NCI-H2227 (cell line): ENCODE measurements around the gene LPP.
"Not testable (repeated sequence)": the region's sequence is repeated elsewhere in the genome, so short reads cannot be mapped to it uniquely, and the experiment has no call there.

Experiments
- DNase-seq: peaks from one replicate; lab custom pipeline; 2025; ENCODE audit not compliant: unreplicated experiment; lab: John Stamatoyannopoulos, UW

The LPP gene

DNA sequence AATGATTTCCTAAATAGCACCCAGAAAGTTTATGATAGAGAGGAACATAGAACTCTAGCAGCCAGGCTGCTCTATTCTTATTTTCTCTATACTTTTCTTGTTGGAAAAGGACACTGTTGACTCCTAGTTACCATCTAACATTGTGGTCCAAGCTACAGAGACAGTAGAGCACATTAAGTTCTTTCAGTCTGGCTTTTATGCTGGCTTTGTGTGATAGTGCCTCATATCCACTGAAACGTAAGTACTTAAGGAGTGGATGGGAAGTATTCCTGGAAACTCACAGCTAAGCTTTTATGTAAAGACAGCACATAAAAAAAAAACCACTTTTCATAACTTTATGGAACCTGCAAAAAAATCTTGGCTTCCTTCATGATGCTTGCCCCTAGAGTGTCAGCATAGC is 537.7 kb downstream of the LPP start:
- no peak for DNase-seq

DNA sequence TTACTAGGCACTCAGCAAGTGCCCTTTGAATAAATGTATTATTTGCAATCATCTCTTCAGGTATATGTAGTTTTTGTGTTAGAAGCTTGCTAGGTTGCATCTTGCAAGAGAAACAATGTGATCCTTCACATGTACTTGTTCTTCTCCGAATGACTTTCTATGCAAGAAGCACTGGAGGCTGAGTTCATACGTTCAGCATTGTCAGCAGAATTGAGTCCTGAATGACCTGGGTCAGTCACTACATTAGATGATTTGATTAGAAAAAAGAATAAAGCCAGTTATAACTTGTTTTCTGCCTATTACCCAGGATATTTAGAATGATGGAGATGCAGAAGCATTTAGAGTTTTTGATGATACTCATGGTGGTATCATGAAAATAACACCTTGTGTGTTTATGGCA is 538.7 kb downstream of the LPP start:
- DNase-seq, result no peak

- no peak for DNase-seq
These were observed 539.5 kb downstream of the LPP start for GRCh38 chr3:188693435-188693834.

DNA sequence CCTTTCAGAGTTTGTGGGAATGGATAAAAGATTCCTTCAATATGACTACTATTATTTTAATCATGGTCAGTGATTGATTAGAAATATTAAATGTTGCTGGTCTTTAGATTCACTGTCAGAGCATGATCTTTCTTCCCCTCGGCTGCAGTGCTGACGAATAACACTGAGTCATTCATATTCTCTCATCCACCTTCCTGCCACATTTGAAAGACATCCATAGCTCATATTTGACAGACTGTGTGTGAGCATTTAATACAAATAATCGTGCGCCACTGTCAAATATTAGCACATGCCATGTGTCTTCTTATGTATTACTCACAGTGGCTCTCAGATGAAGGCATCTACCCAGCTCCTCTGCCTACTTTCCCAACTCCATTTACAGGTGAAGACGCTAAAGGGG is 541.3 kb downstream of the LPP start:
- DNase-seq, result no peak

DNA sequence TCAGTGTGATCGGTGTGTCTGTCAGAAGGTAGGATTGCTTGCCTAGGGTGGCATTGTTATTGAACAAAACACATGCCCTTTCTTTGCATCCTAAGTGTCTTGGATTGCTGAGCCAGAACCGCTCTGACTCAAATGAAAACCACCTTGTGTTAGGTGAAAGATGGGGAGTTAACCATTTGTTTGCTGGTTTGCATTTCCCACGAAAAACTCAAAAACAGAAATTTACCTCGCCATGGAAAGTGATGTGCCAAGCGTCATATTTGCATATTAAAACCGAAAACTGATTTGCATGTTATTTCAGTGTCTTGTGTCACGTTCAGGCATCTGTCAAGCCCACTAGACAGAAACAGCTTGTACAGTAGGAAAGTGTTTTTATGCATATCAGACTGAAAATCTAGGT is 543.2 kb downstream of the LPP start:
- DNase-seq, result no peak

DNA sequence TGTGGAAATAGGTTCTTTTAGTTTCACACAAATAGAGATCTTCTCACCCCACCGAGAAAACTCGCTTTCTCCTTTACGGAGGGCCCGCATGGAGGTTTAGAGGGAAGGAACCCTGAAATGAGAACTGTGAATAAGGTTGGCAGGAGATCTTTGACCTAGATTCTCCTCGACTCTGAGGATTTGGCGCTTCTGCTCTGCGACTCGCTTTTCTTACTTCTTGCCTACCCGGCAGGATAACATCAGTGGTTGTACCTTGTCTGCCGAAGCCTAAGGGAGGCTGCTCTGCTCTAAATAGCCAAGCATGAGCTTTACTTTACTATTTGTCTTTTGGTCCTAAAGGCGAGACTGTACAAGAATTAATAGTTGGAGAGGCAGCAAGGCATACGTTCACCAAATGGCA is 544.5 kb downstream of the LPP start:
- DNase-seq, result no peak

DNA sequence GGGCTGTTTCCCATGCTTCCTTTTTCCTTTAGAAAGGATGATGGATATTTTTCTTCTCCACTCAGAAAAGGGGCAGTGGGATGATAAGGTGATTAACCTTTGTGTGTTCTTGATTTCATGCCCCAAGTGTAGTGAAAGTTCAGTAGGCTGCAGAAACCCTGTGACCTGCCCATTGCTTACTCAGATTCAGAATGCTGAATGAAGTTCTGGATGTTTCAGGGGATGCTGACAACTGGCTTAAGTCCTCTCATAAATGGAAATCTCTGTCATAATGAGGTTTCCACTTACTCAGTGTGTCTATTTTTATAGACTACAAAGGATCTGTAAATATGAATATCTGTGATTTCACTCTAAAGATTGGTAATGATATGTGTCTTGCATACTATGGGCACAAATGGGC is 546.5 kb downstream of the LPP start:
- no peak for DNase-seq

- DNase-seq, result no peak
These were observed 547.0 kb downstream of the LPP start for GRCh38 chr3:188700918-188701317.

DNA sequence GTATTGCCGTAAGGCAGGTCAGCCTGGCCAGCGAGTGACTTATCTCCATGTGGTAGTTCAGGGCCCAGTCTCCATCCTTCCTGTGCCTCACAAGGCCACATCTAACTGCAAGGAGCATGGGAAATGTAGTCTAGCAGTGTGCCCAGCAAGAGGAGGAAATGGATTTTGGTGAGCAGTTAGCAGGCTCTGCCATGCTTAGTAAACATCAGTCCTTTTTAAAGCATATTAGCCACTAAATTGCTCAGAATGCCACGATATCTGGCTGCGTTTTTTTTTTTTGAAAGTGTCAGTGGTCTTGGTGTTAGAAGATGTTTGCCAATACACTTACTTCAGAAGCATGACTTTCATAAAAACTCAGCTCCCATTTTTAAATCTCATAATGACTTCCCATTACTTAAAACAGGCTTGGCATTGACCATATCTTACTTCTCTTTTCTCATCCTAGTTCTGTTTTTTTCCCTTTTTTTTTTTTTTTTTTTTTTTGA is 547.6 kb downstream of the LPP start:
- no peak for DNase-seq

- not testable (repeated sequence) for DNase-seq
These were observed 548.1 kb downstream of the LPP start for GRCh38 chr3:188702028-188702427.

GRCh38 chr3:188706176-188706575 is 552.2 kb downstream of the LPP start:
- DNase-seq, result no peak

- DNase-seq, result no peak
These were observed 552.6 kb downstream of the LPP start for GRCh38 chr3:188706599-188706998.

GRCh38 chr3:188707381-188708288 is 553.7 kb downstream of the LPP start:
- DNase-seq, result no peak

DNA sequence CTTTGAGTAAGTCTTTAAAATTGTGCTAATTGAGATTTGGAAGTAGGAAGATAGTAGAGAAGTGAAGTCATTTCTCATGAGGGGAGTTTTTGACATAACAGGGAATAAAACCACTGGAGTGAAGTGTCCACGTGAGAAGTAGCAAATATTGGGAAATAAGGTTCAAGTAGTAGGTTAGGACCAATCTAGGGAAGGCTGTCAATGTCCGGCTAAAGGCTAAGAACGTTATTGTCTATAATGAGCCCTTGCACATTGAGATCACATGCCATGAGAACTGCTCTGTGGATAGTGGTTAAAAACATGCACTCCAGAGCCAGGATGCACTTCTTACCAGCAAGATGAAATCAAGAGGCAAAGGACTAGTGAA is 557.9 kb downstream of the LPP start:
- no peak for DNase-seq

- no peak for DNase-seq
These were observed 558.4 kb downstream of the LPP start for GRCh38 chr3:188712248-188712924.

DNA sequence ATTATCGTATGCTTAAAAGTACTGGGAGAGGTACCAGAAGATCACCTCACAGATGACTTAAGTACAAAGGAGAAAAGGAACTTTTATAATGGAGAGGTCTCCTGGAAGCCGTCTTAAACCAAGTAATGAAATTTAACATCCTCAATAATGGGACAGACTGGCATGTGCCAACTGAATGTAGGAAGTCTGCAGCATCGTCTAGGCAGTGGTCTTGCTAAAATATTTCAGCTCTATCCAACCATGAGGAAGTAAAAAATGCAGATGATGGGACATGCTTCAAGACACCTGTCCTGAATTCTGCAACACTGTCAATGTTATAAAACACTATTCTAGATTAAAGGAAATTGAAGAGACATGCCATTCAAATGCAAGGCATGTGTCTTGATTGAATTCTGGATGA is 559.0 kb downstream of the LPP start:
- DNase-seq, result no peak

DNA sequence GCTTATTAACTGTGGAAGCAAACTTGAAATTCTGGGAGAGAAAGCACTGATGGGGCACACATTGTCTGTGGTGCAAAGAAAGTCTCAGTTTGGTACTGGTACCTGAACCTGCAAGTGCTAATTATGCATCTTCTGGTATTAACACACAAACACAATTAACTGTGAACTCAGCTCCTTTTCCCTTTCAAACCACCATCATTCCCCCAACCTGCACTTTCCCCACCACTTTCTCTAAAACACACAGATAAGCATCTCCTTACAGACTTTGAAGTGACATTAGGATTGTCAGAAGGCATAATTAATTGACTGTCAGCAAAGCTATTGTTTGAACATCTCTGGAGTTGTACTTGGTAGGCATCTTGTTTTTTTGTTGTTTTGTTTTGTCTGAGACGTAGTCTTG is 565.6 kb downstream of the LPP start:
- no peak for DNase-seq

DNA sequence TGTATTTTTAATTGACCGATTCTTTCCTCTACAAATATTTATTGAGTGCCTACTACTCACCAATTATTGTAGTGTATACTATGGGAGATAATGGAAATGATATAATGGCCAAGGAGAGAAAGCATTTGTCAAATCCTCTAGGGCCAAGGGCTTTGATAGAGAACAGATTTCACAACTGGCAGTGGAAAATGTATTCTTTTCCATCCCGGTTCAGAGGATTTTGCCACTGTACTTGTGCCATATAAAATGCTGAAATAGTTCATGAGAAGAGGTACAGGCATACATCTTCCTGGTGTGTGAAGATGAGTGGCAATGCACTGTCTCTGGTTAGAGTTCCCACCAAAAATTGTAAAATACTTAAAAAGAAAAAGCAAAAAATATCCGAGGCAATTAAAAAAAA is 566.3 kb downstream of the LPP start:
- DNase-seq, result no peak

DNA sequence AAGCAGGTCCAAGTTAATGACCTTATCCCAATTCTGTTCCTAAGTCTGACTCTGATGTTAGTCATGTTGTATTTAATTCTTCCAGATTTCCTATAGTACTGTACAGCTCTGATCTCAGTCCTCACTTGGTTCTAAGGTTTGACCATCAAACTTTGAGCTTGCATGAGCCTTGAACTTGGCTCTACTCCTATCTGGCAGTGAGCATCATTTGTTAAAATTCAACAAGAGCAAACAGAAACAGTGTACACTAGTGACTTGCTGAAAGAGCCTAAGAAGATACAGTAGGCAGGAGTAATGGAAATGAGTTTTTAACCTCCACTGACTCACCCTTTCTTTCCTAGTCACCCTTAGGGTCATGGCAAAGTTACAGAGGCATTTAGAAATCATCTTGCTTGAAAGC is 566.7 kb downstream of the LPP start:
- no peak for DNase-seq

DNA sequence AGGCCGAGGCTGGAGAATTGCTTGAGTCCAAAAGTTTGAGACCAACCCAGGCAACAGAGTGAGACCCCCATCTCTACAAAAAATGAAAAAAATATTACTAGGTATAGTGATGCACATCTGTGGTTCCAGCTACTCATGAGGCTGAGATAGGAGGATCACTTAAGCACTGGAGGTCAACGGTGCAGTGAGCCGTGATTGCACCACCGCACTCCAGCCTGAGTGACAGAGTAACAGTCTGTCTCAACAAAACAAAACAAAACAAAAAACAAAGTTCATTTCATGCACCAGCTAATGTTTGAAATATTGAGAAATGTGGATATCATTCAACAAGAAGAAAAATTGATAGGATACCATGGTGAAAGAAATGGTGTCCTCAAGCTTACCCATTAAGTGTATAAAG is 567.4 kb downstream of the LPP start:
- DNase-seq, result no peak

DNA sequence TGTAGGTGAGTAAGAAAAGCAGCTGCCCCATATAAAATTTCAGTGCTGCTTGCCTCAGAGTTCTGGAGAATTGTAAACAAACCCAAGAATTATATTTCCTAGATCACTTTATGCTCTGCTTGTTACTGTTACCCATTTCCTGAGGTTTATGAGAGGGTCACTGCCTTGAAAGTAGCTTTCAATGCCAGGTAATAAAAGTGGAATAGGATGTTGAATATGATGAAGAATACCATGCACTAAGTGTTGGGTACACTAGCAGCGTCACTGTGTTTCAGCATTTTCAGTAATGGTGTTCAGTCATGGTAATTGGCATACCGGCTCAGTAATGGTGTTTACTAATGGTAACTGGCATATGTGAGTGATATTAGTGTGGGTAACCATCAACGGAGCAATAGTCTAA is 568.0 kb downstream of the LPP start:
- DNase-seq, result no peak

- DNase-seq, result no peak
These were observed 569.0 kb downstream of the LPP start for GRCh38 chr3:188722963-188723362.
